ENCODE results near the gene GLP1R. TPM values are rescaled to one million over a fixed set of nuclear protein-coding genes. Genes with fewer than 3 reads are reported as not detected.

The GLP1R gene
- total RNA-seq, 1 experiment from 2014 or later: 0.85 TPM

- H3K9ac ChIP-seq (ENCODE audit: extremely low read depth, insufficient read length, low read length): no peak overlapping the region
- no peaks in the 10 kb centered on the region for H3K79me1 ChIP-seq (ENCODE audit: insufficient read depth, low read depth, low read length, poor library complexity, severe bottlenecking)
- H3K18ac ChIP-seq (ENCODE audit: insufficient read length, low read depth, low read length): no peak overlapping the region
- H3K56ac ChIP-seq (ENCODE audit: insufficient read length, low read depth, low read length): no peak overlapping the region
- no peak overlapping the region for H2BK120ac ChIP-seq (ENCODE audit: low read depth, low read length, poor library complexity, severe bottlenecking)
- DNase-seq: no peak
- no peaks in the 10 kb centered on the region for H3K9me3 ChIP-seq (ENCODE audit: control insufficient read depth, low read depth, low read length)
- H2BK15ac ChIP-seq (ENCODE audit: low read depth, low read length): no peak overlapping the region
- H3K79me2 ChIP-seq (ENCODE audit: insufficient read depth, low read length): no peaks in the 10 kb centered on the region
- H3K4me1 ChIP-seq (ENCODE audit: insufficient read depth, low read length): peaks cover 4% of the 10 kb centered on the region
- H4K91ac ChIP-seq (ENCODE audit: insufficient read length, low read depth, low read length): no peak overlapping the region
- no peak for TF ChIP-seq CTCF (conservative IDR thresholded peaks at IDR 0.05)
- H3K14ac ChIP-seq (ENCODE audit: insufficient read depth, low read length): no peak overlapping the region
- H2BK5ac ChIP-seq (ENCODE audit: insufficient read length, low read length): no peak overlapping the region
- no peak overlapping the region for H4K8ac ChIP-seq (replicated peaks; ENCODE audit: insufficient read length, low read depth, low read length)
- no peak overlapping the region for H2BK20ac ChIP-seq (ENCODE audit: low read depth, low read length, poor library complexity, severe bottlenecking)
- Mint-ChIP-seq H3K4me3 (no peak overlapping the region), H3K27ac (peak overlapping the region in 1 of 3 experiments; percentile 32; a peak in 2 of 7 replicates), H3K4me1 (peaks cover 54 to 68% of the 10 kb centered on the region in 2 experiments), H3K9me3 (no peaks in the 10 kb centered on the region), H3K27me3 (ENCODE audit: low read depth) (peaks cover 14% of the 10 kb centered on the region), H3K36me3 (ENCODE audit: insufficient read depth in 1 of 3, low read depth in 3 of 3) (no peaks in the 10 kb centered on the region; a peak in 1 of 7 replicates)
- H3K4me2 ChIP-seq (ENCODE audit: insufficient read depth, insufficient read length, low read length): no peak overlapping the region
- H3K27me3 ChIP-seq (ENCODE audit: insufficient read depth, low read length): no peaks in the 10 kb centered on the region
- no peak overlapping the region for H4K5ac ChIP-seq (ENCODE audit: insufficient read length, low read depth, low read length)
- H3K23ac ChIP-seq (ENCODE audit: insufficient read length, low read depth, low read length): no peak overlapping the region
- H3K23me2 ChIP-seq (ENCODE audit: insufficient read length, low read depth, low read length, poor library complexity, severe bottlenecking): no peaks in the 10 kb centered on the region
- H2BK12ac ChIP-seq (ENCODE audit: insufficient read length, low read depth, low read length): no peak overlapping the region
- H3K4ac ChIP-seq (ENCODE audit: low read depth, low read length): no peak overlapping the region
- no CpG with 5 or more reads among the region's 7 CpGs for WGBS (ENCODE audit: extremely low coverage, insufficient read length, low lambda C conversion rate)
- no peak overlapping the region for H2AFZ ChIP-seq (ENCODE audit: low read length)
- H2AK5ac ChIP-seq (ENCODE audit: insufficient read length, low read length): no peak overlapping the region
- H3T11ph ChIP-seq (ENCODE audit: low read length): no peak overlapping the region
- no peak overlapping the region for H3K27ac ChIP-seq (ENCODE audit: insufficient read length, low read depth, low read length)
- H4K20me1 ChIP-seq (ENCODE audit: control insufficient read depth, insufficient read depth, insufficient read length): no peaks in the 10 kb centered on the region
Observed at GRCh38 chr6:39086294-39086693, 37.7 kb downstream of the GLP1R start.
